K562 (cell line): Measurements from ENCODE around the gene CSRNP3. TPM values are rescaled to one million over a fixed set of nuclear protein-coding genes. Genes with fewer than 3 reads are reported as not detected.

Source experiments
- ATAC-seq: fragments of 200-7000 bp; cut with Tn5 transposase; 3 replicates; pipeline ENCODE4 v1.9.1; 2020; ENCODE audit warnings: moderate library complexity
- BruUV-seq: library from RNA; stranded (reverse); fragments of 400-500 nt; replicated peaks from 2 replicates; lab custom pipeline; 2021; lab: Mats Ljungman, UMichigan
- CTCF ChIA-PET: fragments of 300-600 bp; formaldehyde crosslinking; extraction: SDS; loops from one replicate; lab custom pipeline; 2021; ENCODE audit warnings: low intra/inter-chr PET ratio; lab: Yijun Ruan, JAX
- POLR2A ChIA-PET: fragments of 300-600, 350-650 bp; sonication (Branson Sonifier 250); formaldehyde crosslinking; extraction: SDS; loops from one replicate; lab custom pipeline; 2021; ENCODE audit warnings: antibody characterized with exemption, inconsistent platforms; lab: Yijun Ruan, JAX
- DNase-seq, 4 experiments: peaks; one replicate each; pipeline versions ENCODE4 v3.0.0 to v3.0.0-alpha.2; 2011 to 2018; ENCODE audit warnings: low spot score in 3 of 4, mixed read lengths in 3 of 4; ENCODE audit errors: extremely low read depth in 1 of 4
- FAIRE-seq: peaks from 2 replicates; lab custom pipeline; 2011; peaks lifted over from hg19 to GRCh38; lab: Jason Lieb, UNC
- H2AFZ ChIP-seq: 2 replicates; pipeline ENCODE4 v1.6.0; 2011; ENCODE audit warnings: low read depth, low read length, control low read depth, inconsistent platforms
- H3K27ac ChIP-seq: fragments of 200-600 bp; 3 replicates; pipeline ENCODE4 v1.8.0; 2011; ENCODE audit warnings: low read depth, mild to moderate bottlenecking, control low read depth, inconsistent platforms, low read length, moderate library complexity, mixed read lengths; ENCODE audit errors: extremely low read depth
- H3K27me3 ChIP-seq, 2 experiments: fragments of 300-600 bp in 1 of 2; 2 replicates in 1 of 2; 3 replicates in 1 of 2; pipeline versions ENCODE4 v1.6.0 to v1.8.0; 2011; ENCODE audit warnings: inconsistent platforms in 2 of 2, low read length in 2 of 2, mild to moderate bottlenecking in 1 of 2, mixed read lengths in 1 of 2, moderate library complexity in 1 of 2; ENCODE audit not compliant: control insufficient read depth in 2 of 2, insufficient read depth in 2 of 2
- H3K36me3 ChIP-seq: fragments of 300-600 bp; 3 replicates; pipeline ENCODE4 v1.8.0; 2011; ENCODE audit warnings: mild to moderate bottlenecking, low read length, inconsistent platforms; ENCODE audit not compliant: control insufficient read depth, insufficient read depth
- H3K4me1 ChIP-seq, 2 experiments: fragments of 200-600 bp in 1 of 2; replicated peaks in 1 of 2; 2 replicates in 1 of 2; 3 replicates in 1 of 2; pipeline versions ENCODE4 v1.5.1 to v1.8.0; 2011; ENCODE audit warnings: inconsistent platforms in 2 of 2, low read length in 2 of 2, mild to moderate bottlenecking in 1 of 2, mixed read lengths in 1 of 2, moderate library complexity in 1 of 2; ENCODE audit not compliant: control insufficient read depth in 2 of 2, insufficient read depth in 2 of 2
- H3K4me2 ChIP-seq: 2 replicates; pipeline ENCODE4 v1.6.1; 2011; ENCODE audit warnings: low read length, control low read depth, inconsistent platforms, mixed read lengths; ENCODE audit not compliant: insufficient read depth
- H3K4me3 ChIP-seq: fragments of 200-600 bp; sonication (generic), shearing (Covaris generic); 2 replicates; pipeline ENCODE4 v1.5.1; 2016; ENCODE audit warnings: control low read depth, inconsistent platforms
- H3K79me2 ChIP-seq: fragments of 200-600 bp; 3 replicates; pipeline ENCODE4 v1.8.0; 2011; ENCODE audit warnings: low read length, inconsistent platforms; ENCODE audit not compliant: control insufficient read depth, insufficient read depth
- H3K9ac ChIP-seq, 2 experiments: 2 replicates each; pipeline versions ENCODE4 v1.6.0 to v1.6.1; 2011; ENCODE audit warnings: low read depth in 2 of 2, low read length in 2 of 2, control low read depth in 1 of 2, inconsistent platforms in 1 of 2, mild to moderate bottlenecking in 1 of 2, mixed read lengths in 1 of 2; ENCODE audit not compliant: insufficient read depth in 1 of 2
- H3K9me1 ChIP-seq: one replicate; pipeline ENCODE4 v1.6.0; 2011; ENCODE audit warnings: inconsistent platforms, mild to moderate bottlenecking, low read length, moderate library complexity; ENCODE audit not compliant: control insufficient read depth, insufficient read depth
- H3K9me3 ChIP-seq: replicated peaks from 2 replicates; pipeline ENCODE4 v1.5.1; 2011; ENCODE audit warnings: low read depth, low read length, inconsistent platforms; ENCODE audit not compliant: control insufficient read depth, insufficient read depth
- H4K20me1 ChIP-seq: replicated peaks from 2 replicates; pipeline ENCODE4 v1.6.1; 2011; ENCODE audit warnings: low read length, inconsistent platforms, mixed read lengths; ENCODE audit not compliant: control insufficient read depth, insufficient read depth
- NFATC3 ChIP-seq: fragments of 450-650 bp; IDR thresholded peaks from 2 replicates; pipeline ENCODE4 v1.6.1; 2017; ENCODE audit warnings: mild to moderate bottlenecking
- PTTG1 ChIP-seq: fragments of 450-650 bp; IDR thresholded peaks from 2 replicates; pipeline ENCODE4 v1.6.1; 2016; ENCODE audit warnings: low read depth, mild to moderate bottlenecking, missing genetic modification characterization, missing compliant biosample characterization
- STAT5A ChIP-seq: IDR thresholded peaks from 2 replicates; pipeline ENCODE4 v1.6.1; 2012; ENCODE audit warnings: low read length, inconsistent platforms, borderline replicate concordance
- TAF1 ChIP-seq: IDR thresholded peaks from 2 replicates; pipeline ENCODE4 v1.6.1; 2011; ENCODE audit warnings: mild to moderate bottlenecking, low read length, moderate library complexity; ENCODE audit not compliant: insufficient read depth, control insufficient read depth, severe bottlenecking; ENCODE audit errors: extremely low read depth
- ZNF707 ChIP-seq: fragments of 250-450 bp; sonication (Bioruptor Pico); conservative IDR thresholded peaks from 2 replicates; pipeline ENCODE4 v1.8.0; 2022; ENCODE audit warnings: inconsistent platforms, mild to moderate bottlenecking, moderate library complexity
- WGBS: fragments of 100-300 bp; shearing (Covaris generic); methylation state at CpG from one replicate; pipeline ENCODE4 v1.1.6; 2016; ENCODE audit warnings: low coverage, mixed read lengths; ENCODE audit not compliant: insufficient coverage; ENCODE audit errors: missing lambda C conversion rate; 5-methylcytosine and 5-hydroxymethylcytosine counted together
- in situ Hi-C: fragments of 300-500 bp; cut with MboI; formaldehyde crosslinking; loops from 4 replicates; pipeline ENCODE4 v1.15.0; 2018; ENCODE audit warnings: inconsistent platforms, mixed read lengths
- intact Hi-C: fragments of 100-400 bp; cut with micrococcal nuclease; formaldehyde crosslinking; loops from 2 replicates; pipeline ENCODE4 v1.14.2; 2022
- polyA plus RNA-seq, 8 experiments: library from polyadenylated mRNA; depleted of rRNA in 4 of 8; stranded (reverse) in 5 of 8; unstranded in 3 of 8; fragments of >200 nt; fragmentation: Nextera tagmentation in 2 of 8; fragmentation: Illumina TruSeq in 1 of 8; extraction: Ambion mirVana in 2 of 8; extraction: Trizol in 1 of 8; gene quantifications; 2 replicates each; pipeline versions ENCODE4 v1.2.1 to v1.2.3, GENCODE V29; 2011 to 2014; ENCODE audit warnings: inconsistent platforms in 1 of 8, missing spikeins in 1 of 8
- total RNA-seq, 7 experiments: library from RNA; depleted of rRNA in 6 of 7; stranded (reverse); fragments of >200 nt in 6 of 7; fragmentation: Illumina TruSeq in 2 of 7; extraction: Trizol in 2 of 7; gene quantifications; 2 replicates each; pipeline versions ENCODE4 v1.2.1 to v1.2.3, GENCODE V29; 2011 to 2021; ENCODE audit warnings: low replicate concordance in 1 of 7
- TF ChIP-seq, protein P1 (sequence below): sonication (generic); formaldehyde crosslinking; IDR thresholded peaks from 2 replicates; pipeline ENCODE4 v1.8.0; 2022; ENCODE audit warnings: mild to moderate bottlenecking, missing genetic modification reagents

CSRNP3 gene
- total and polyA plus RNA-seq, 9 of the 15 experiments (the other 6 are each of a cell fraction or from before 2014, with no cell fraction given), result not detected

DNA sequence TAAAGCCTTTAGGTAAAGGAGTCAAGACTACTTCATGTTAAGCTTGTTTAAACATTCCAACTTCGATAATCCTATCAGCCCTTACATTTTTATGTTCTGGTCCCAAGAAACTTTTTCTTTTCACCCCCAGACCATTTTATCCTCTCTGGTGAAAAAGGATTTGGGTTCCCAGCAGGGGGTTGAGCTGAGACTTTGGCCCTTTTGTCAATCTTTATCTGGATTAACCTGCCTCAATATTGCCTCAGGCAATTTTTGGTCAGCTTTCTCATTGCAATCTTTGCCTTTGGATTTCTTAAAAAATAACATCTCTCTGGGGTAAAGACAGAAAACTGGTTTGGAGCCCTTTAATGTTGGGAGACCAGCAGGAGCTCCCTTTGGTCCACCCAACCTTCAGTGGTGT lies 33.9 kb upstream of the CSRNP3 start:
- DNase-seq, result no peak
- no peaks in the 10 kb centered on the region for H3K27me3 ChIP-seq
- no peaks in the 10 kb centered on the region for H3K9me1 ChIP-seq
- H3K27ac ChIP-seq, result no peak overlapping the region
- H3K9ac ChIP-seq, result no peak overlapping the region
- TF ChIP-seq TAF1 (no peak), STAT5A (no peak), ZNF707 (CRISPR knock-in tag) (no peak), PTTG1 (tag) (no peak), NFATC3 (no peak)
- TF ChIP-seq, protein P1, sequence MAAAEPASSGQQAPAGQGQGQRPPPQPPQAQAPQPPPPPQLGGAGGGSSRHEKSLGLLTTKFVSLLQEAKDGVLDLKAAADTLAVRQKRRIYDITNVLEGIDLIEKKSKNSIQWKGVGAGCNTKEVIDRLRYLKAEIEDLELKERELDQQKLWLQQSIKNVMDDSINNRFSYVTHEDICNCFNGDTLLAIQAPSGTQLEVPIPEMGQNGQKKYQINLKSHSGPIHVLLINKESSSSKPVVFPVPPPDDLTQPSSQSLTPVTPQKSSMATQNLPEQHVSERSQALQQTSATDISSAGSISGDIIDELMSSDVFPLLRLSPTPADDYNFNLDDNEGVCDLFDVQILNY, result no peak
- TF ChIP-seq, all 486 proteins: peak for 0
- Histone ChIP-seq H3K36me3 (no peaks in the 10 kb centered on the region), H4K20me1 (no peaks in the 10 kb centered on the region), H3K9me3 (0 out of 2 replicates have a peak, but pooled peaks cover 2% of the 10 kb centered on the region), H3K4me1 (no peaks in the 10 kb centered on the region), H2AFZ (no peak overlapping the region), H3K79me2 (no peaks in the 10 kb centered on the region), H3K4me2 (no peak overlapping the region), H3K4me3 (no peak overlapping the region)
- in situ Hi-C loops, result no loop called here
- intact Hi-C loops, result no loop called here
- POLR2A ChIA-PET, result no interaction called here
- CTCF ChIA-PET, result no interaction called here
- 13% methylated on average over 1 of the region's 1 CpG for WGBS
- BruUV-seq, result no TSS peak
- ATAC-seq, result no peak
- no peak for FAIRE-seq
